GM12875 (cell line): ENCODE results near the gene PARP15.

ENCODE experiments used
- H3K4me3 ChIP-seq: one replicate; pipeline ENCODE4 v1.5.1; 2011; ENCODE audit warnings: low read depth, low read length, control low read depth
- TF ChIP-seq, protein P1 (sequence below): IDR thresholded peaks from 2 replicates; pipeline ENCODE4 v1.5.1; 2011; ENCODE audit warnings: low read depth, mild to moderate bottlenecking, control low read depth, inconsistent platforms, low read length, moderate library complexity, borderline replicate concordance; ENCODE audit not compliant: insufficient read depth

PARP15 gene

DNA sequence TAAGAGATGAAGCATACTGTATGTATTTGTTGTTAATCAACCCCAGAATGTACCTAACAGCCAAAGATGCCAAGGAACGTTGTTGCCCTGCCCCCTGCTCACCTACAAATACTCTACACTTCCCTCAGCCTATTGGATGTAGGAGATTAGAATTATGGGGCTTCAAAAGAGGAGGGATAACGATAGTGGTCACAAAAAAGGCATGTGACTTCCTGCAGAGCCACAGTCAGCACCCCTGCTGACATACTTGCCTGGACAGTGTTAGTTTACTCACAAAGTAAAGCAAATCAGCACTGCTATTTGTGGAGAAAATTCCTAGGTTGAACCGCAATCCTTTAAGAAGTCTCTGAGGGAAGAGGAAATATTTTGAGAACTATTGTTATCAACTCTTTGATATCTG lies 37.9 kb downstream of the PARP15 start:
- TF ChIP-seq, protein P1, sequence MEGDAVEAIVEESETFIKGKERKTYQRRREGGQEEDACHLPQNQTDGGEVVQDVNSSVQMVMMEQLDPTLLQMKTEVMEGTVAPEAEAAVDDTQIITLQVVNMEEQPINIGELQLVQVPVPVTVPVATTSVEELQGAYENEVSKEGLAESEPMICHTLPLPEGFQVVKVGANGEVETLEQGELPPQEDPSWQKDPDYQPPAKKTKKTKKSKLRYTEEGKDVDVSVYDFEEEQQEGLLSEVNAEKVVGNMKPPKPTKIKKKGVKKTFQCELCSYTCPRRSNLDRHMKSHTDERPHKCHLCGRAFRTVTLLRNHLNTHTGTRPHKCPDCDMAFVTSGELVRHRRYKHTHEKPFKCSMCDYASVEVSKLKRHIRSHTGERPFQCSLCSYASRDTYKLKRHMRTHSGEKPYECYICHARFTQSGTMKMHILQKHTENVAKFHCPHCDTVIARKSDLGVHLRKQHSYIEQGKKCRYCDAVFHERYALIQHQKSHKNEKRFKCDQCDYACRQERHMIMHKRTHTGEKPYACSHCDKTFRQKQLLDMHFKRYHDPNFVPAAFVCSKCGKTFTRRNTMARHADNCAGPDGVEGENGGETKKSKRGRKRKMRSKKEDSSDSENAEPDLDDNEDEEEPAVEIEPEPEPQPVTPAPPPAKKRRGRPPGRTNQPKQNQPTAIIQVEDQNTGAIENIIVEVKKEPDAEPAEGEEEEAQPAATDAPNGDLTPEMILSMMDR, result no peak
- no peak overlapping the region for H3K4me3 ChIP-seq

DNA sequence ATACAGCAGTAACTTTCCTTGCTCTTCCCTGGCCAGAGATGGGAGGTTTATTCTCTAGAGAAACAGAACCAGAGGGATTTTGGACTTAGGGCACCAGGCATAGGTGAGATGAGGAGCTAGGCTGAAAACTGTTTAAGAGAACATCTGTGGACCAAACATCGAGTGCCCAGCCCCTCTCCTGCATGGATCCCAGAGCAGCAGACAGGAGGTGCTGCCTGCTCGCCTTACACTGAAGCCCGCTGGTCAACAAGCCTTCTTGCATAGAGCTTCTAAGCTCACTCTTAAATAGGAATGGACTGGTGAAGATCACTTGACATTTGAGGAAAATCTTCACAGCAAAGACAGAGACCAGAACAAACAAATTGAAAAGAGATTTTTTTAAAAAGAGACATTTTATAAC lies 41.2 kb downstream of the PARP15 start:
- no peak overlapping the region for H3K4me3 ChIP-seq
- TF ChIP-seq, protein P1, result no peak

DNA sequence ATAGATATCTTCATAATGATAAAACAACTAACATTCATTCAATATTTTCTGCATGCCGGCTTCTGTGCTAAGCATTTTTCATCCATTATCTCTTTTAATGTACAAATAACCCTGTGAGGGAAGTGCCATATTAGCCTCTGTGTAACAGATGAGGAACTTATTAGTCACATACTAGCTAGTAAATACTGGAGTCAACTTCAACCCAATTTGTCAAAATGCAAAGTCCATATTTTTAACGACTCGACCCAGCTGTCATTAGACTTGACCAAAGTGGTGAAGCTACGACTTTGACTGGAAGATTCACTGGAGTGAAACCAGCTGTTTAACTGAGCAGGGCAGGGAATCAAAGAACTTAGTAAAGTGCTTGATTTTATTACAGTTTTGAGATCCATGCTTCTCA lies 41.6 kb downstream of the PARP15 start:
- TF ChIP-seq, protein P1, result no peak
- no peak overlapping the region for H3K4me3 ChIP-seq

DNA sequence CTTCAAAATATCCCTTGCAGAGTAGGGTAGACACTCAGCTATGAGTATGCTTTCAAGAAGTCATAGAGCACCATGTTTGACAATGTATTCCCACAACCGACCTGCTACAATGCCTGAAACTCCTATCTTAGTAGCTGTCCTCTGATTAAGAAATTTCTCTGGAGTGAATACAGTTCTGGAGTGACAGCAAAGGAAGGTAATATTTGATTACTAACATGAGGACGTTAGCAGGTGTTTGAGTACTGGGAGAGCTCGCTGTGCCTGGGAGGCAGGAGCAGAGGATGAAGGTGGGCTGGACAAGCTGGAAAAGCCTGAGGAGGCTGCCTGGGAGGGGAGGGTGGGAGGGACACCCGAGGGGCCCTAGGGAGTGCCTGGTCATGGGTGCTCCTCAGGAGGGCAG lies 42.9 kb downstream of the PARP15 start:
- TF ChIP-seq, protein P1, result no peak
- H3K4me3 ChIP-seq, result no peak overlapping the region

DNA sequence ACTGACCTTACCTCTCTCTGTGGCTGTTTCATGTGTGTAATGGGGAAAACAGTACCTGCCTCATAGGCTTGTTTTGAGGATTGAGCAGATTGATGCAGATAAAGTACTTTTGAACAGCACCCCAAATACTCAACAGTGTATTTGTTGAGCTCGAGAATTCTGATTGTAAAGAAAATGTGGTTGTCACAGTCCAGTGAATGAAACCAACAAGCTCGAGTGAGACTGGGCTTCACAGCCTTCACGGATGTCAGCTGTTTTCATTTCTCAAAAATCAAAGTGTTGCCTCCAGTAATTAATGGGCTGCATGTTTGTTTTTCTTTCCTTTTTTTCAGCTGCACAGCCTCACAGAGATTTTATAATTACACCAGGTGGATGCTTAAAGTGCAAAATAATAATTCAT lies 43.7 kb downstream of the PARP15 start:
- no peak overlapping the region for H3K4me3 ChIP-seq
- TF ChIP-seq, protein P1, result no peak

DNA sequence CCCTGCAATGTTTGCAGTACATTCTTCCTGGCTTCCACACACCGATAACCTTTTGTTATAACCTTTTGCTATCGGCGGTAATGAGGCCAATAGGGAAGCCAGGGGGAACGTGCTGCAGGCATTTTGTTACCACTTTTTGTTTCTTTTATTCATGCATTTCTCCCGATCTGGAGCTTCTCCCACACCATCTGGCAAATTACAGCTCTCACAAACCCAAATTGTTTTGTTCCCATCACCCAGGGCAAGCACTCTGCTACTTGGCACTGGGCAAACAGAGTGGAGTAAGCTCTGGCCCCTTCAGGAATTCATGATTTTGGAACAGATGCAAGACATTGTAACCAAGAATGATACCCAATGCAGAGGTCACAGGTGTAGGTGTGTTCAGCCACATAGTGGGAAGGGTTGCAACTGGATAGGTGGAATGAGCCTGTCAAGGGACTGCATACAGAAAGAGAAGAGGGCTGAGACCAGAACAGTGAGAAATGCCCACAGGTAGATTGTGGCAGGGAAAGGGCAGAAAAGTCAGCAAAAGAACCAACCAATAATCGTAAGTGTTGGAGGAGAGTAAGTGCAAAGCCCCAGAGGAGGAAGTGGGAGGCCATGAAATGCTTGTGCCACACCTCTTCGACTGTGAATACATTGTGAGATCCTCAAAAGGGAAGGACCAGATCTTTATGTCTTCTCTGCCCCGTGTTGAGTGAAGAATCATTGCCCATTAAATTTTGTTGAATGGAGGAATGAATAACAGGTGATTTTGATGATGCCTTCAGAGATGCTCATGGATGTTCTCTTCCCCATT lies 45.8 kb downstream of the PARP15 start:
- H3K4me3 ChIP-seq, result no peak overlapping the region
- TF ChIP-seq, protein P1, result no peak

DNA sequence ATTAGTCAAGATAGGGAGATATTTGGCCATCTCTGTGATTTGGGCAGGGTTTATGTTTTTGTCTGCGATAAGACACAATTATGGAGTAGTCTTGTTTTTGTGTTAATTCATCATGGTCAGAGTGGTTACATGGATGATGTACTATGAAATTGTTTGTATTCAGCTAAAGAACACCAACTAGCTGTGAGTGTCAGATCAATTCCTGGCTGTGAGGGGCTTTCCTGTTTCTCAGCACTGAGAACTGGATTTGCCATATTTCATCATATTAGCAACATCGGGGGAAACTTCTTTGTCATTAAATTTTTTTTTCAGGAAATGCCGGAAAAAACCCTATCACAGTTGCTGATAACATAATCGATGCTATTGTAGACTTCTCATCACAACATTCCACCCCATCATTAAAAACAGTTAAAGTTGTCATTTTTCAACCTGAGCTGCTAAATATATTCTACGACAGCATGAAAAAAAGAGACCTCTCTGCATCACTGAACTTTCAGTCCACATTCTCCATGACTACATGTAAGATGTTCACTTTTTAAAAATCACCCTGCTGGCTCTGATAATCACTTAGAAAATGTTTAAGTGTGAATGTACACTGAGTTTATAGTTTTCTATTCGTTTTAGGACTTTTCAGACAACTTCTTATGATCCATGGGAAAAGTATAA lies 49.2 kb downstream of the PARP15 start:
- no peak overlapping the region for H3K4me3 ChIP-seq
- TF ChIP-seq, protein P1, result no peak
